ENCODE measurements around the gene PTPRCAP.

The PTPRCAP gene

GRCh38 chr11:67465189-67465510 is 27.7 kb upstream of the PTPRCAP start:
- no peak for DNase-seq (ENCODE audit: low spot score)

- DNase-seq (ENCODE audit: low spot score) = peak; percentile 96
These were observed 27.1 kb upstream of the PTPRCAP start for GRCh38 chr11:67464411-67465188.

GRCh38 chr11:67463680-67464410 is 26.4 kb upstream of the PTPRCAP start:
- no peak for DNase-seq (ENCODE audit: low spot score)

DNA sequence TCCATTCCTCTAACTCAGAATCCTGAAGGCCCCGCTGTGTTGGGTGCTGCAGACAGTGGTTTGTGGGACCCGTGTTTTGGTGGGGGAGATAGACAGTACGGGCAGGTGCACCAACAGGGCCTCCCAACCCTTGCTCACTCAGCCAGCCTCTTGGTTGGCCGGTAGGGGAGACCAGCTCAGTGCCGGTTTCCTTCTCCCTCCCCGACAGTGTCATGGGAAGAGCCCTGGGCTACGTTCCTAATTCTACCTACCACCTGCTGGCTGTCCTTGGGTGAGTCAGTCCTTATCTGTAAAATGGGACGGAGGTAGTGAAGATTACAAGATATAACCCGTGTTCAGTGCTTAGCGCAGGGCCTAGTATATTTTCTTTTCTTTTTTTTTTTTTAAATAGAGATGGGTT is 25.7 kb upstream of the PTPRCAP start:
- DNase-seq (ENCODE audit: low spot score) = no peak

DNA sequence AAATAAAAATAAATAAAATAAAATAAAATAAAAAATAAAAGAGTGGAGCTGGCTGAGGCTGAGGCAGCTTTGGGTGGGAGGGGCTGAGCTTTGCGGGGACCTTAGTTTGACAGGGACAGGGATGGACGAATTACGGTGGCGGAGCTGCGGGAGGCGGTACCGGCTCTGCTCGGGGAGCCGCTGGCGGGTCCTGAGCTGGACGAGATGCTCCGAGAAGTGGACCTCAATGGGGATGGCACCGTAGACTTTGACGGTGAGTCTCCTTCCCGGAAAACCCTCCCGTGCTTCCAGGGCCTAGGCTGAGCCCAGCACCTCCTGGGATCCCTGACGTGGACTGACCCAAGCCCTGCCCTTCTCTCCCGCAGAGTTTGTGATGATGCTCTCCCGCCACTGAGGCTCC is 20.8 kb upstream of the PTPRCAP start:
- no peak for DNase-seq (ENCODE audit: low spot score)

GRCh38 chr11:67457453-67457852 is 20.0 kb upstream of the PTPRCAP start:
- no peak for DNase-seq (ENCODE audit: low spot score)

- no peak for DNase-seq (ENCODE audit: low spot score)
These were observed 18.7 kb upstream of the PTPRCAP start for GRCh38 chr11:67456068-67456705.

DNA sequence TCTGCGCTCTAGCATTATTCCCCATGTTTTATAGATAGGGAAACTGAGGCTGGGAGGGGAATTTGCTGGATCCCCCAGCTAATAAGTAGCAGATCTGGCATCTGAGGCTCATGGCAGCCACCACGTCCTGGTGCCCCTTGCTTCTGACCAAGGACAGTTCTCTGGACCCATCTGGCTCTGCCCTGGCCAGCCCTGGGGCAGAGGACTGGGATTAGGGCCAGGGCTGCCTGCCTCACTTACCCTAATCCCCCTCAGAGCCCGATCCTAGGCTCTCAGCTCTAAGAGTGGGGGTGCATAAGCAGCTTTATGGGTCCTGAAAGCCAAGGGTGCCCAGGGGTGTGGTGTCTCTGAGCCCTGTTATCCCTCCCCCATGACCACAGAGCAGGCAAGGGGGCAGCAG is 17.6 kb upstream of the PTPRCAP start, which contains the start of gene CABP4:
CABP4 (plus strand) TSS at position 301 of the 400 bp plus-strand sequence; CDS start at position 371, 70 bp downstream.
- no peak for DNase-seq (ENCODE audit: low spot score)

- DNase-seq (ENCODE audit: low spot score) = no peak
These were observed 16.6 kb upstream of the PTPRCAP start for GRCh38 chr11:67453816-67454732.

- DNase-seq (ENCODE audit: low spot score) = no peak
These were observed 14.9 kb upstream of the PTPRCAP start, which contains the start of gene GPR152 for GRCh38 chr11:67452141-67452952. Gene GPR152, minus strand, starts transcription at chr11:67452729. Its CDS starts 5 bp downstream, at chr11:67452724.

- DNase-seq (ENCODE audit: low spot score) = no peak
These were observed 14.1 kb upstream of the PTPRCAP start for GRCh38 chr11:67451658-67451976.

DNA sequence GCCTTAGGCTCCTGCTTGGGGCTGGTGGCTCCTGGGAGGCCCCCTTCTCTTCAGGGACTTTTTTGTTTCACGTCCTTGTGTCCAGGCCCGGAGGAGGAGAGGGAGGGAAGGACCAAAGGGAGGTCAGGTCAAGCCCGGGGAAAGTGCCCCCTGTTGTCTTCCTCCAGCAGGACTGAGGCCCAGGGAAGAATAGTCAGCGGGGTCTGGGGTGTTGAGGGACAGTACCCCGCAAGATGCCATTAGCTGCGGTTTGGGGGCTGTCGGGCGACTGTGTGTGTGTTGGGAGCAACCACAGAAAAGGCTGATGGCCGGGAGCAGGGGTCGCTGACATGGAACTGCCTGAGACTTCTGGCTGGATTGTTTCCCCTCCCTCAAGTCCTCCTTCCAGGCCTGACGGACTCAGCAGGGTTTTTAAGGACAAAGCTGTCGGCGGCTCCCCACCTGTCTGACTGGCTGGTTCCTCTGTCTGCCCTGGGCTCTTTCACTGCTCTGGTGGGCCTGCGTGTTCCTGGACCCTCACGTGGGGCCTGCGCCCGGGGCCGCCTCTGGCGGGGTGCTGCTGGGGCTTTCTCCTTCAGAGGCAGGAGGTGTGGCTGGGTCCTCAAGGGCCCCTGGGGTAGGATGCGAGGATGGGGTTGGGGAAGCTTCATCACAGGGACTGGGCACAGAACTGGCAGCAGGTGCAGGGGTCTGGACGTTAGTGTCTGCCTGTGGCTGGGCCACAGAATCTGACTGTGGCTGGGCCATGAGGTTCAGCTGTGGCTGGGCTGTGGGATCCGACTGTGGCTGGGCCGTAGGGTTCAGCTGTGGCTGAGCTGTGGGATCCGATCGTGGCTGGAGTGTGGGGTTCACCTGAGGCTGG is 13.5 kb upstream of the PTPRCAP start:
- no peak for DNase-seq (ENCODE audit: low spot score)

GRCh38 chr11:67449116-67449844 is 11.8 kb upstream of the PTPRCAP start:
- no peak for DNase-seq (ENCODE audit: low spot score)

GRCh38 chr11:67448220-67448609 is 10.7 kb upstream of the PTPRCAP start:
- no peak for DNase-seq (ENCODE audit: low spot score)

- DNase-seq (ENCODE audit: low spot score) = no peak
These were observed 8.0 kb upstream of the PTPRCAP start for GRCh38 chr11:67445515-67445914.

DNA sequence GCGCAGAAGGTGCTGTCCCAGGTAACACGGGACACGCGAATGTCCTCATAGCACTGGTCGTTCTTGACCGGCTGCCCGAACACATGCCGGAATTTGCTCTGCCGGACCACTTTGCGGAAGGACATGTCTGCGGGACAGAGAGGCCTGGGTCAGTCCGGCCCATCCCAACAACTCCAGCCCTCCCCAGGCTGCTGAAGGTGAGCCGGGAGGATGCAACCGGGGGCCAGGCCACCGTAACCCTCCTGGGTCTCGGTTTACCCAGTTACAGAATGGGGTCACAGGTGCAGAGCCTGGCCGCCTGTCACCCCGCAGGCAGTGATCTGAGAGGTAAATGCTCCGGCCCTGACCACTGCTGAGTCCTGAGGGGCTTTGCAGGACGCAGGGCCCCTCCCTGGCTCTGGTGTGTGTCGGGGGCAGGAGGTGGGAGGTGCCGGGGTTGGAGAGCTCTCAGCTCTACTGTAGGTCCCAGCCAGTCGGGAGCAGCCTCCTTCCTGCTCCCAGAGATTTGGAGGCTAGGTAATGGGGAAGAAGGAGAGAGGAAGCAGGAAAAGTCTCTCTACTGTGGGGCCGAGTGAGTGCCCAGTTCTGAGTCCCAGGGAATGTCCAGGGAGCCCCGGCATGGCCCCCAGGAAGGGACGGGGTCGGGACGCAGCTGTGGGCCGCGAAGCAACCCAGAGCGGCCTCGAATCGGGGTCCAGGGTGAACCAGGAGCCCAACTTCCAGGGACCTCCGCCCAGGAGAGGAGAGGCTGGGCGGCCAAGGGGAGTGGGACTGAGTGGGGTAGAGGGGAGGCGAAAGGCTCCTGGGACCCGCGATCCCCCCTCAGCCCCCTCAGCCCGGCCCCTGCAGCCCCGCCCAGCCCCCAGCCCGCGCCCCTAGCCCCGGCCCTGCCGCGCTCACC is 5.3 kb upstream of the PTPRCAP start:
- DNase-seq (ENCODE audit: low spot score) = no peak

DNA sequence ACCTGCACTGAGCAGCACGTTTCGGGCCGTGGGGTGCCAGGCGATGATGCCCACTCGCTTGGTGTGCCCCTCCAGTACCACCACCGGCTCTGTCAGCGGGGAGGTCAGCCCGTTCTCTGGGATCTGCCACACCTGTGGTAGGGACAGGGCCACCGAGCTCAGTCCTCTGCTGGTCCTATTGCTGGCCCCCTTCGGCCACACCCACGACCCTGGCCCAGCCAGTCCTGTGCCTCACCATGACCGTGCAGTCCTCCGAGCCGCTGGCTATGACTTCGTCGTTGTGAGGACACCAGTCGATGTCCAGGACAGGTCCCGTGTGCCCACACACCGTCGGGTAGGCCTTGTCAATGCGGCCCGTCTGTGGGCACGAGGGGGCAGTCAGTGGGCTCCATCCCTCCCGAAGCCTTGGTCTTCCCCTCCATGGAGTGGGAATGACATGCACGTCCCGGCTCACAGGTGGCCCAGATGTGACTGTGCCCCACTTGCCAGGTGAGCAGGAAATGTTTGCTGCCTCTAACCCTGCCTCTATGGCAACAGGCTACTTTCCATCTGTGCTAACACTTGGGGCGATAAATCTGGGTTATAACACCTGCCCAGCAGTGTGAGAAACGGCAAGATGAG is 4.4 kb upstream of the PTPRCAP start:
- peak; percentile 64 for DNase-seq (ENCODE audit: low spot score)

GRCh38 chr11:67441098-67441563 is 3.6 kb upstream of the PTPRCAP start:
- no peak for DNase-seq (ENCODE audit: low spot score)
